Liver (tissue), 9 donors: ENCODE data around the gene RNASE7. TPM values are rescaled to one million over a fixed set of nuclear protein-coding genes. Genes with fewer than 3 reads are reported as not detected.

Experiments
- DNase-seq: peaks from one replicate; pipeline ENCODE4 v3.0.0-alpha.2; 2017; ENCODE audit warnings: low spot score
- H3K27ac ChIP-seq, 2 donors: one replicate each; pipeline ENCODE4 v1.7.0; 2013; ENCODE audit warnings: inconsistent platforms in 2 of 2, low read length in 2 of 2, control low read depth in 1 of 2, low read depth in 1 of 2, mild to moderate bottlenecking in 1 of 2
- H3K27me3 ChIP-seq, 4 donors: one replicate each; pipeline versions ENCODE4 v1.6.1 to v1.7.0; 2013; ENCODE audit warnings: low read length in 3 of 4, inconsistent platforms in 1 of 4, mild to moderate bottlenecking in 1 of 4, moderate library complexity in 1 of 4; ENCODE audit not compliant: control insufficient read depth in 4 of 4, insufficient read depth in 4 of 4
- H3K36me3 ChIP-seq, 4 donors: one replicate each; pipeline versions ENCODE4 v1.6.1 to v1.7.0; 2013; ENCODE audit warnings: low read length in 3 of 4, mild to moderate bottlenecking in 3 of 4, low read depth in 1 of 4, moderate library complexity in 1 of 4; ENCODE audit not compliant: control insufficient read depth in 4 of 4, insufficient read depth in 3 of 4
- H3K4me1 ChIP-seq, 4 donors: one replicate each; pipeline versions ENCODE4 v1.6.1 to v1.7.0; 2013; ENCODE audit warnings: low read length in 3 of 4, mild to moderate bottlenecking in 3 of 4, moderate library complexity in 1 of 4; ENCODE audit not compliant: control insufficient read depth in 4 of 4, insufficient read depth in 4 of 4
- H3K4me3 ChIP-seq, 3 donors: one replicate each; pipeline versions ENCODE4 v1.6.1 to v1.7.0; 2013; ENCODE audit warnings: low read length in 3 of 3, control low read depth in 1 of 3, low read depth in 1 of 3, mild to moderate bottlenecking in 1 of 3
- H3K9ac ChIP-seq, 2 donors: one replicate each; pipeline ENCODE4 v1.7.0; 2013; ENCODE audit warnings: low read length in 2 of 2, mild to moderate bottlenecking in 2 of 2, moderate library complexity in 2 of 2, control low read depth in 1 of 2, low read depth in 1 of 2
- H3K9me3 ChIP-seq, 4 donors: one replicate each; pipeline versions ENCODE4 v1.6.1 to v1.7.0; 2013; ENCODE audit warnings: low read length in 3 of 4; ENCODE audit not compliant: control insufficient read depth in 4 of 4
- FOXA1 ChIP-seq: IDR thresholded peaks from 2 replicates; pipeline ENCODE4 v1.6.1; 2016; ENCODE audit warnings: antibody characterized with exemption
- FOXA2 ChIP-seq: IDR thresholded peaks from 2 replicates; pipeline ENCODE4 v1.6.1; 2016; ENCODE audit warnings: antibody characterized with exemption
- JUND ChIP-seq, 2 donors: IDR thresholded peaks; 2 replicates each; pipeline ENCODE4 v1.6.1; 2016; ENCODE audit warnings: antibody characterized with exemption in 2 of 2
- RAD21 ChIP-seq, 2 donors: IDR thresholded peaks; 2 replicates each; pipeline ENCODE4 v1.6.1; 2016; ENCODE audit warnings: antibody characterized with exemption in 2 of 2, mild to moderate bottlenecking in 2 of 2
- WGBS: extraction: QIAGEN DNeasy Blood & Tissue Kit; methylation state at CpG from one replicate; pipeline ENCODE4 v1.1.7; 2013; 5-methylcytosine and 5-hydroxymethylcytosine counted together
- polyA plus RNA-seq, 2 donors: library from polyadenylated mRNA; stranded (reverse) in 1 of 2; unstranded in 1 of 2; fragments of 200-250 nt in 1 of 2; fragments of >200 nt in 1 of 2; fragmentation: Nextera tagmentation in 1 of 2; extraction: Ambion mirVana in 1 of 2; gene quantifications; one replicate each; pipeline versions ENCODE4 v1.2.1 to v1.2.3, GENCODE V29; 2013 to 2015
- total RNA-seq, 2 donors: library from RNA; depleted of rRNA; stranded (reverse); fragments of >200 nt; gene quantifications; one replicate each; pipeline ENCODE4 v1.2.3, GENCODE V29; 2014
- TF ChIP-seq, protein P1 (sequence below): fragments of 150-350 bp; IDR thresholded peaks from 2 replicates; pipeline ENCODE4 v1.5.1; 2017; ENCODE audit warnings: improper control_type of control experiment, low read depth, low read length; ENCODE audit not compliant: missing input control
- donor health status: healthy.
- donor health status: healthy.
- donor health status: healthy.
- donor health status: healthy.
- donor health status: healthy.

Gene RNASE7
- total and polyA plus RNA-seq, 4 donors = 0.11 to 0.33 (median 0.12) TPM; not detected in 1

DNA sequence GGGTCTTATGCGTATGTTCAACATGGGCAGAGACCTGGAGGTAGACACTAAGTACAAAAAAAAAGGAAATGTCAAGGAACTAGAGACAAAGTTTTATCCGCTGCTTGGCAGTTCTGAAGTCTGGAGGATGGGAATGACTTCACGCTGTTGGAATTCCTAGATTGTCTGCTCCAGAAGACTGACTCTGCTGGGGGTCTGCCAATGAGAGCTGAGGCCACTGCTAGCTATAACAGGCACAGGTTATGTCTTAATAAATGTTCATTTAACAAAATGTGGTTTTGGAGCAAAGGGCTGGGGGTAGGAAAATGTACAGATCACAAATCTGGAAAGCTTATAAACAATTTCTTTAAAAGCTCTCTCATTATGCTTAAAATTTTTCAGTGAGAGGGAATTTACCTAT lies 21.3 kb downstream of the RNASE7 start:
- Histone ChIP-seq H3K27me3 (no peaks in the 10 kb centered on the region), H3K9ac (peak overlapping the region in 1 of 2 donors; percentile 24), H3K27ac (peak overlapping the region; percentile 40 to 43), H3K36me3 (no peaks in the 10 kb centered on the region), H3K4me3 (no peak overlapping the region), H3K9me3 (no peaks in the 10 kb centered on the region), H3K4me1 (peaks cover 2 to 54% (median 41%) of the 10 kb centered on the region in 4 donors)
- no peak for TF ChIP-seq FOXA1
- peak in 1 of 2 donors; percentile 44 for TF ChIP-seq JUND (IDR thresholded peaks at IDR 0.05)
- 72% methylated on average over 3 of the region's 3 CpGs for WGBS
- DNase-seq = no peak

DNA sequence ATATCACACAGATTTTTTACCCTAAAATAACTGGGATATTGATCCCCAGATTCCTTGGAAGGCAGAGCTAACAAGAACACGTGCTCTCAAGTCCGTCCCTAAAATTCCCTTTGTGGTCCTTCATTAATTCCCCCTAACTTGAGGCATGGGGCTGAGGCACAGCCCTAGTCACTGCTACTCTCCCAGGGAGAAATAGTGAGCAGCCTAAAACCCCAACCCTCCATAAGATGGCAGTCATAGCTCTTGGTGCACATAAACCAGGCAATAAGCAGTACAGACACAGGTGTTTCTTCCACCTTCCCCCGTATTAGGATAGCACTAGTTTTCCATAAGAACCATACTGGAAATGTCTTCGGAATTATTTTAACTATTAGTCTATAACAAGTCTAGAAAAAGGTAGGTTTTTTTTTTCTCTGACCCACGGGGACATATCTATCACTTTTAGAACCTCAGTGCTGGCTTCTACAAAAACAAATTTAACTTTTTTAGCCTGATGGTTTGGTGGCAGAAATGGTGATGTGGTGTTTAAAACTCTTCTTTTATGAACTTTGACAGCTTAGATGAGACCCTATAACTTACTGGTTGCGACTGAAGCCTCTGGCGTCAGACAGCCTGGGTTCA lies 24.8 kb downstream of the RNASE7 start:
- Histone ChIP-seq H3K27ac (no peak overlapping the region), H3K4me3 (no peak overlapping the region), H3K27me3 (no peaks in the 10 kb centered on the region), H3K4me1 (peaks cover 11 to 65% (median 51%) of the 10 kb centered on the region in 4 donors), H3K9me3 (no peaks in the 10 kb centered on the region), H3K36me3 (no peaks in the 10 kb centered on the region), H3K9ac (peak overlapping the region in 1 of 2 donors; percentile 37)
- TF ChIP-seq RAD21 (IDR thresholded peaks at IDR 0.05) = peak; percentile 63 to 73
- TF ChIP-seq, protein P1, sequence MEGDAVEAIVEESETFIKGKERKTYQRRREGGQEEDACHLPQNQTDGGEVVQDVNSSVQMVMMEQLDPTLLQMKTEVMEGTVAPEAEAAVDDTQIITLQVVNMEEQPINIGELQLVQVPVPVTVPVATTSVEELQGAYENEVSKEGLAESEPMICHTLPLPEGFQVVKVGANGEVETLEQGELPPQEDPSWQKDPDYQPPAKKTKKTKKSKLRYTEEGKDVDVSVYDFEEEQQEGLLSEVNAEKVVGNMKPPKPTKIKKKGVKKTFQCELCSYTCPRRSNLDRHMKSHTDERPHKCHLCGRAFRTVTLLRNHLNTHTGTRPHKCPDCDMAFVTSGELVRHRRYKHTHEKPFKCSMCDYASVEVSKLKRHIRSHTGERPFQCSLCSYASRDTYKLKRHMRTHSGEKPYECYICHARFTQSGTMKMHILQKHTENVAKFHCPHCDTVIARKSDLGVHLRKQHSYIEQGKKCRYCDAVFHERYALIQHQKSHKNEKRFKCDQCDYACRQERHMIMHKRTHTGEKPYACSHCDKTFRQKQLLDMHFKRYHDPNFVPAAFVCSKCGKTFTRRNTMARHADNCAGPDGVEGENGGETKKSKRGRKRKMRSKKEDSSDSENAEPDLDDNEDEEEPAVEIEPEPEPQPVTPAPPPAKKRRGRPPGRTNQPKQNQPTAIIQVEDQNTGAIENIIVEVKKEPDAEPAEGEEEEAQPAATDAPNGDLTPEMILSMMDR = peak; percentile 6
- no peak for TF ChIP-seq FOXA2
- 69% methylated on average over 7 of the region's 7 CpGs for WGBS
- no peak for DNase-seq

DNA sequence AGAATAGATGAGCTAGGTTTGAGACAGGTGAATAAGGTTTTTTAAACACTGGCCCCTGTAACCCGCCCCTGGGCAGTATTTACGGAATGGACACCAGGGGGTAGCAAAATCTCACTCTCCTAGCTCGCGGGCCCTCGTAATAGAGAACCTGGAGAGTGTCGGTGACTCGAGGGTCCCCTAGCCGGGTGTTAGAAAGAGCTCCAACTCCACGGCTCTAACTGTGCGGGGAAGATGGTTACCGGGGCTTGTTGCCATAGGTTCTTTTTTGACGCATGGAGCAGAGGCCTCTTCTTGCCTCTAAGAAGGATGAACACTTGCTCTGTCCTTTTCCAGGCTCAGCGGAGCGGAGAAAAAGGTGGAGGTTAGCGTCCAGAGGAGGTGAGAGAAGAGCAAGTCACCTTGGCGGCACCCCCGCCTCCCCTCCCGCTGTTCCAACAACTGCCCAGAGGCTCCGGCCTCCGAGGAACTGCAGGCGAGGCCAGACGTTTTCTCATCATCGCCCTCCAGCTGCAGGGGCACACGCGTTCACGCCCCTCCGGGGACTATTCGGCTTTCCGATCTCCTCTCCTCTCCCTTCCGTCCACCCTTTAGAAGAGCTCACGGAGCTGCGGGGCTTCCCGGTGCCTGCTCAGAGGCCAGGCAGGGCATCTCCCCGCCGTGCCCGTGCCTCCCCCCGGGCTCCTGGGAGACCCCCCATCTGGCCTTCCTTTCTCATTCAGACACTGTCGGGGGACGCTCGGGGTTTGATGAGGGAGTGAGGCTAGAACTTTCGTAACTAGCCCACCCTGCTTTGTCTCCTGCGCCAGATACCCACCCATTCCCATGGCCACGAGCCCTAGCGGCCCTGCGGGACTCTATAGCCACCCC lies 26.6 kb downstream of the RNASE7 start:
- WGBS = 20% methylated on average over 45 of the region's 45 CpGs
- Histone ChIP-seq H3K4me3 (peak overlapping the region in 1 of 3 donors; percentile 83), H3K27me3 (no peaks in the 10 kb centered on the region), H3K36me3 (peaks cover 0 to 4% (median 0%) of the 10 kb centered on the region in 4 donors), H3K9me3 (no peaks in the 10 kb centered on the region), H3K9ac (no peak overlapping the region), H3K4me1 (peaks cover 11 to 59% (median 46%) of the 10 kb centered on the region in 4 donors), H3K27ac (peak overlapping the region; percentile 61 to 73)
- no peak for DNase-seq
- TF ChIP-seq, protein P1 = peak; percentile 64
- TF ChIP-seq JUND (IDR thresholded peaks at IDR 0.05) = no peak
- TF ChIP-seq RAD21 (IDR thresholded peaks at IDR 0.05) = peak; percentile 79 to 86
